ENCODE data around the gene CASQ2. TPM values are rescaled to one million over a fixed set of nuclear protein-coding genes. Genes with fewer than 3 reads are reported as not detected.

CASQ2 gene
- polyA plus RNA-seq, 1 donor: 825 TPM

GRCh38 chr1:115690972-115691371 lies 77.5 kb downstream of the CASQ2 start:
- DNase-seq: no peak

GRCh38 chr1:115687744-115688143 lies 80.8 kb downstream of the CASQ2 start:
- no peak for DNase-seq

GRCh38 chr1:115685029-115685705 lies 83.3 kb downstream of the CASQ2 start:
- no peak for DNase-seq

GRCh38 chr1:115682792-115683191 lies 85.7 kb downstream of the CASQ2 start:
- no peak for DNase-seq

GRCh38 chr1:115680730-115681111 lies 87.8 kb downstream of the CASQ2 start:
- DNase-seq: no peak

GRCh38 chr1:115679141-115679611 lies 89.3 kb downstream of the CASQ2 start:
- DNase-seq: no peak

GRCh38 chr1:115678141-115678540 lies 90.4 kb downstream of the CASQ2 start:
- DNase-seq: no peak

GRCh38 chr1:115677565-115677964 lies 90.9 kb downstream of the CASQ2 start:
- no peak for DNase-seq

GRCh38 chr1:115677182-115677555 lies 91.3 kb downstream of the CASQ2 start:
- DNase-seq: no peak

- no peak for DNase-seq
These were observed 91.9 kb downstream of the CASQ2 start for GRCh38 chr1:115676498-115677181.

- no peak for DNase-seq
These were observed 96.1 kb downstream of the CASQ2 start for GRCh38 chr1:115672224-115673009.

- DNase-seq: no peak
These were observed 97.2 kb downstream of the CASQ2 start for GRCh38 chr1:115671176-115671934.

GRCh38 chr1:115670476-115671175 lies 97.9 kb downstream of the CASQ2 start:
- DNase-seq: no peak

GRCh38 chr1:115669886-115670285 lies 98.6 kb downstream of the CASQ2 start:
- no peak for DNase-seq

- no peak for DNase-seq
These were observed 99.4 kb downstream of the CASQ2 start for GRCh38 chr1:115669002-115669673.

GRCh38 chr1:115668579-115668978 lies 99.9 kb downstream of the CASQ2 start:
- no peak for DNase-seq

GRCh38 chr1:115666702-115667101 lies 101.8 kb downstream of the CASQ2 start:
- DNase-seq: no peak

- DNase-seq: no peak
These were observed 102.3 kb downstream of the CASQ2 start for GRCh38 chr1:115666206-115666605.

- no peak for DNase-seq
These were observed 103.0 kb downstream of the CASQ2 start for GRCh38 chr1:115665319-115666096.

GRCh38 chr1:115661157-115661556 lies 107.4 kb downstream of the CASQ2 start:
- no peak for DNase-seq

GRCh38 chr1:115660151-115660550 lies 108.4 kb downstream of the CASQ2 start:
- no peak for DNase-seq

Measured in hindlimb muscle (tissue), 1 donor.